ENCODE data around the gene NCOA1.

NCOA1 gene

DNA sequence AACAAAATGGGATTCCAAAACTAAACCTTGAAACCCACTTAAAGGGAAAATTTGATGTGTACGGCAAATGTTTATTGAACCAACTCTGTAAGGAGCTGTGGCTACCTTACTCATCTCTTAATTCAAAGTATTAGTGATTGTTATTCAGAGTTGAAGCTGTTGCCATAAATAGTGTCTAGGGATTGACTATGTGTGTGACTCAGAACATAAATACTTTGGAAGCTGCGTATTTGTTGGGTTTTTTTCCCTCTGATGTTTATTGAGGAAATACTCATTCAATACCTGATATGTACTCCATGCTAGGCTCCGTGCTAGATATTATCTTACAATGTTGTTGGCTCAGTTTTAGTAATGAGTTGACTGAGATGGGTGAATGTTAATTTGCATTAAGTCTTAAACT is 211.7 kb downstream of the NCOA1 start:
- no peak overlapping the region for H3K27ac ChIP-seq (ENCODE audit: insufficient read depth in 1 of 2, low read depth in 1 of 2, low read length in 2 of 2, poor library complexity in 1 of 2, severe bottlenecking in 2 of 2)
- CTCF ChIA-PET: no interaction called here

DNA sequence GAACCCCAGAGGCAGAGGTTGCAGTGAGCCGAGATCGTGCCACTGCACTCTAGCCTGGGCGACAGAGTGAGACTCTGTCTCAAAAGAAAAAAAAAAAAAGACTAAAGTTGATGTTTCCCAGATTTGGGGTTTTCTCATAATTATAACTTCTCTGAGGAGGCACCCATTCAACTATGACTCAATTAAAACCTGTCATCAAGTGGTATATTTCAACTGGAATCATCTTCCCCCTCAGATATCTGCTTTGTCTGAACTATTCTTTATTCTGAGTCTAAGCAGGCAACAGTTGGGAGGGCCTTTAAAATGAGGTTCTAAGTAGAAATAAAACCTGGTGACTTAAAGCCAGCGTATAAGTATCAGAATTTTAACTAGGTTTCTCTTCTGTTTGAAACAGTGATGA is 213.6 kb downstream of the NCOA1 start:
- WGBS (ENCODE audit: insufficient coverage): 80% methylated on average over 2 of the region's 4 CpGs
- CTCF ChIA-PET: interaction anchor here (0.5 kb wide), 1 partner anchor 297 kb away, joined by 3 read pairs; no protein-coding TSS in a partner anchor
- no peaks in the 10 kb centered on the region for H3K4me1 ChIP-seq (ENCODE audit: control extremely low read depth in 1 of 4, control insufficient read depth in 4 of 4, insufficient read depth in 4 of 4, low read length in 3 of 4)
- no peaks in the 10 kb centered on the region for H3K27me3 ChIP-seq (replicated peaks in 2 of 5; ENCODE audit: control insufficient read depth in 4 of 5, insufficient read depth in 5 of 5, low read length in 4 of 5)
- POLR2A ChIA-PET: no interaction called here
- no peak overlapping the region for H3K27ac ChIP-seq (ENCODE audit: insufficient read depth in 1 of 2, low read depth in 1 of 2, low read length in 2 of 2, poor library complexity in 1 of 2, severe bottlenecking in 2 of 2)
- no peak overlapping the region for H3K4me3 ChIP-seq (ENCODE audit: control insufficient read depth in 1 of 7, extremely low read depth in 1 of 7, insufficient read depth in 4 of 7, low read depth in 2 of 7, low read length in 6 of 7)
- DNase-seq: no peak
- H3K9me3 ChIP-seq (ENCODE audit: control extremely low read depth in 1 of 5, control insufficient read depth in 4 of 5, insufficient read depth in 2 of 5, low read depth in 1 of 5, low read length in 4 of 5): no peaks in the 10 kb centered on the region
- peaks cover 8 to 20% (median 17%) of the 10 kb centered on the region in 4 experiments for H3K36me3 ChIP-seq (ENCODE audit: control insufficient read depth in 4 of 4, insufficient read depth in 4 of 4, low read length in 3 of 4)

More for the DNA sequence above, 211.7 kb downstream of the NCOA1 start:
- DNase-seq: no peak
- peaks cover 12 to 17% (median 14%) of the 10 kb centered on the region in 4 experiments for H3K36me3 ChIP-seq (ENCODE audit: control insufficient read depth in 4 of 4, insufficient read depth in 4 of 4, low read length in 3 of 4)
- WGBS (ENCODE audit: insufficient coverage): 100% methylated on average over 2 of the region's 3 CpGs
- POLR2A ChIA-PET: no interaction called here
- H3K4me3 ChIP-seq (ENCODE audit: control insufficient read depth in 1 of 7, extremely low read depth in 1 of 7, insufficient read depth in 4 of 7, low read depth in 2 of 7, low read length in 6 of 7): no peak overlapping the region
- no peaks in the 10 kb centered on the region for H3K9me3 ChIP-seq (ENCODE audit: control extremely low read depth in 1 of 5, control insufficient read depth in 4 of 5, insufficient read depth in 2 of 5, low read depth in 1 of 5, low read length in 4 of 5)
- no peaks in the 10 kb centered on the region for H3K27me3 ChIP-seq (replicated peaks in 2 of 5; ENCODE audit: control insufficient read depth in 4 of 5, insufficient read depth in 5 of 5, low read length in 4 of 5)
- H3K4me1 ChIP-seq (ENCODE audit: control extremely low read depth in 1 of 4, control insufficient read depth in 4 of 4, insufficient read depth in 4 of 4, low read length in 3 of 4): no peaks in the 10 kb centered on the region

DNA sequence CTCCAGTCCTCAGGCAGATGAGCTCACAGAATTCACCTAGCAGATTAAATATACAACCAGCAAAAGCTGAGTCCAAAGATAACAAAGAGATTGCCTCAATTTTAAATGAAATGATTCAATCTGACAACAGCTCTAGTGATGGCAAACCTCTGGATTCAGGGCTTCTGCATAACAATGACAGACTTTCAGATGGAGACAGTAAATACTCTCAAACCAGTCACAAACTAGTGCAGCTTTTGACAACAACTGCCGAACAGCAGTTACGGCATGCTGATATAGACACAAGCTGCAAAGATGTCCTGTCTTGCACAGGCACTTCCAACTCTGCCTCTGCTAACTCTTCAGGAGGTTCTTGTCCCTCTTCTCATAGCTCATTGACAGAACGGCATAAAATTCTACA is 216.1 kb downstream of the NCOA1 start:
- CTCF ChIA-PET: interaction anchor here (0.5 to 0.9 kb wide), 2 partner anchors 24 to 654 kb away, joined by 3 read pairs; no protein-coding TSS in a partner anchor
- WGBS (ENCODE audit: insufficient coverage): 100% methylated on average over 3 of the region's 3 CpGs
- POLR2A ChIA-PET: no interaction called here

DNA sequence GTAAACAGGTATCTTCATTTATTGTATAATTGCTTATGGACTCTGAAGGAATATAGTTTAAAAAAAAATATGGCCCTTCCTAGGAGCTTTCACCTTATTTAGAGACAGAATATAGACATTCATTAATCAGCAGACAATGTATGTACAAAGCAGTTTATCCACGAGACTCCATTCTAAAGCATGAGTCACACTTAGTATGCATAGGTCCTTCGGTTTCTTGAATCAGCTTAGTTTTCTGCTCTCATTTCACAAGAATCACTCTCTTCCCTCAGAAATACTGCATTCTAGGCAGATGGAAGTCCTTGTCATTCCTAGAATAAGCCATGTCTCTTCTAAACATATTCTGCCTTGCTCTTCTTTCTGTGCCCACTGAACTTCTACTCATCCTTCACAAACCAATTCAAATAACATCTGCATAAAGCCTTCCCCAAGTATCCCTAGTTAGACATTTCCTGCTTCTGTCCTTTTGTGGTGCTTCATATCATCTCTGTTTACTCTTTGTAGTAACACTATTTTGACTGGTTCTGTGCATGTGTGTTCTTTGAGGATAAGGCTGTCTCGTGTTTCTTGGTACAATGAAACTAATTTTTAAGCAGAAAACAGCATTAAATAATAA is 217.6 kb downstream of the NCOA1 start:
- CTCF ChIA-PET: no interaction called here
- no peak overlapping the region for H3K4me3 ChIP-seq (ENCODE audit: control insufficient read depth in 1 of 7, extremely low read depth in 1 of 7, insufficient read depth in 4 of 7, low read depth in 2 of 7, low read length in 6 of 7)
- 100% methylated on average over 1 of the region's 3 CpGs for WGBS (ENCODE audit: insufficient coverage)
- no peak for DNase-seq
- H3K27ac ChIP-seq (ENCODE audit: insufficient read depth in 1 of 2, low read depth in 1 of 2, low read length in 2 of 2, poor library complexity in 1 of 2, severe bottlenecking in 2 of 2): no peak overlapping the region
- H3K4me1 ChIP-seq (ENCODE audit: control extremely low read depth in 1 of 4, control insufficient read depth in 4 of 4, insufficient read depth in 4 of 4, low read length in 3 of 4): no peaks in the 10 kb centered on the region
- peaks cover 18 to 43% (median 31%) of the 10 kb centered on the region in 4 experiments for H3K36me3 ChIP-seq (ENCODE audit: control insufficient read depth in 4 of 4, insufficient read depth in 4 of 4, low read length in 3 of 4)
- no peaks in the 10 kb centered on the region for H3K9me3 ChIP-seq (ENCODE audit: control extremely low read depth in 1 of 5, control insufficient read depth in 4 of 5, insufficient read depth in 2 of 5, low read depth in 1 of 5, low read length in 4 of 5)
- no peaks in the 10 kb centered on the region for H3K27me3 ChIP-seq (replicated peaks in 2 of 5; ENCODE audit: control insufficient read depth in 4 of 5, insufficient read depth in 5 of 5, low read length in 4 of 5)
- POLR2A ChIA-PET: no interaction called here

More for the DNA sequence above, 216.1 kb downstream of the NCOA1 start:
- DNase-seq: no peak
- no peak overlapping the region for H3K27ac ChIP-seq (ENCODE audit: insufficient read depth in 1 of 2, low read depth in 1 of 2, low read length in 2 of 2, poor library complexity in 1 of 2, severe bottlenecking in 2 of 2)
- H3K36me3 ChIP-seq (ENCODE audit: control insufficient read depth in 4 of 4, insufficient read depth in 4 of 4, low read length in 3 of 4): peaks cover 18 to 33% (median 25%) of the 10 kb centered on the region in 4 experiments
- no peaks in the 10 kb centered on the region for H3K4me1 ChIP-seq (ENCODE audit: control extremely low read depth in 1 of 4, control insufficient read depth in 4 of 4, insufficient read depth in 4 of 4, low read length in 3 of 4)
- H3K27me3 ChIP-seq (replicated peaks in 2 of 5; ENCODE audit: control insufficient read depth in 4 of 5, insufficient read depth in 5 of 5, low read length in 4 of 5): no peaks in the 10 kb centered on the region
- H3K9me3 ChIP-seq (ENCODE audit: control extremely low read depth in 1 of 5, control insufficient read depth in 4 of 5, insufficient read depth in 2 of 5, low read depth in 1 of 5, low read length in 4 of 5): no peaks in the 10 kb centered on the region
- no peak overlapping the region for H3K4me3 ChIP-seq (ENCODE audit: control insufficient read depth in 1 of 7, extremely low read depth in 1 of 7, insufficient read depth in 4 of 7, low read depth in 2 of 7, low read length in 6 of 7)

DNA sequence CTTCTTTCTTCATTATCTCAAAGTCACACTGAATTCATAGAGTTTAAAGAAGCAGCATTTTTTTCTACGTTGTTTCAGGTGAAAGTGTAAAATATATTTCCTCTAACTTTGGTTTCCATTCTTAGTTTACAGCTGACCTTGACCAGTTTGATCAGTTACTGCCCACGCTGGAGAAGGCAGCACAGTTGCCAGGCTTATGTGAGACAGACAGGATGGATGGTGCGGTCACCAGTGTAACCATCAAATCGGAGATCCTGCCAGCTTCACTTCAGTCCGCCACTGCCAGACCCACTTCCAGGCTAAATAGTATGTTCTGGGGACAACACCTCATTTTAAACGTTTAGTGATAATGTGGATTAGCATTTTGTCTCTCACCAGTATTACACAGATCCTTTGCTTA is 219.8 kb downstream of the NCOA1 start:
- H3K27ac ChIP-seq (ENCODE audit: insufficient read depth in 1 of 2, low read depth in 1 of 2, low read length in 2 of 2, poor library complexity in 1 of 2, severe bottlenecking in 2 of 2): no peak overlapping the region
- peaks cover 18 to 47% (median 33%) of the 10 kb centered on the region in 4 experiments for H3K36me3 ChIP-seq (ENCODE audit: control insufficient read depth in 4 of 4, insufficient read depth in 4 of 4, low read length in 3 of 4)
- H3K9me3 ChIP-seq (ENCODE audit: control extremely low read depth in 1 of 5, control insufficient read depth in 4 of 5, insufficient read depth in 2 of 5, low read depth in 1 of 5, low read length in 4 of 5): no peaks in the 10 kb centered on the region
- no peak overlapping the region for H3K4me3 ChIP-seq (ENCODE audit: control insufficient read depth in 1 of 7, extremely low read depth in 1 of 7, insufficient read depth in 4 of 7, low read depth in 2 of 7, low read length in 6 of 7)
- no peaks in the 10 kb centered on the region for H3K4me1 ChIP-seq (ENCODE audit: control extremely low read depth in 1 of 4, control insufficient read depth in 4 of 4, insufficient read depth in 4 of 4, low read length in 3 of 4)
- WGBS (ENCODE audit: insufficient coverage): 100% methylated on average over 4 of the region's 6 CpGs
- no peaks in the 10 kb centered on the region for H3K27me3 ChIP-seq (replicated peaks in 2 of 5; ENCODE audit: control insufficient read depth in 4 of 5, insufficient read depth in 5 of 5, low read length in 4 of 5)
- ChIA-PET CTCF (interaction anchor here (0.9 kb wide), 1 partner anchor 119 kb away, joined by 3 read pairs; no protein-coding TSS in a partner anchor), POLR2A (interaction anchor here (0.6 kb wide), 1 partner anchor 51 kb away, joined by 3 read pairs; no protein-coding TSS in a partner anchor)
- DNase-seq: no peak

DNA sequence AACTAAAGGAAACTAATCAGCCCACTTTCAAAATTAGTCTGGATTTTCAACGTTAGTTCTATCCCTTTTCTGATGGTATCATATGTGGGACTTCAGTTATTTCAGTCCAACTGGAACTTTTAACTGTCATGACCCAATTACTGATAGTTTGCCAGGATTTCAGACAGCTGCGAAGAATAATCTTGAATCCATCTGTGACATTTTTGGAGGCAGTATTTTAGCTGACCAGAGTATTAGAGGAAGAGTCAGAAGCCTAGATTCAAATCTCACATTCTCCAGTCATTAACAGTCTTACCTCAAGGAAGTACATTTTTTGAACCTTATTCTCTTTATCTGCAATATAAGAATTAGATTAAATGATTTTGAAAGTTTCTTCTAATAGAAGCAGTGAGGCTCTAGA is 220.8 kb downstream of the NCOA1 start:
- POLR2A ChIA-PET: no interaction called here
- CTCF ChIA-PET: no interaction called here
- no peaks in the 10 kb centered on the region for H3K4me1 ChIP-seq (ENCODE audit: control extremely low read depth in 1 of 4, control insufficient read depth in 4 of 4, insufficient read depth in 4 of 4, low read length in 3 of 4)
- WGBS (ENCODE audit: insufficient coverage): 100% methylated on average over 1 of the region's 2 CpGs
- no peak overlapping the region for H3K4me3 ChIP-seq (ENCODE audit: control insufficient read depth in 1 of 7, extremely low read depth in 1 of 7, insufficient read depth in 4 of 7, low read depth in 2 of 7, low read length in 6 of 7)
- peaks cover 16 to 50% (median 29%) of the 10 kb centered on the region in 4 experiments for H3K36me3 ChIP-seq (ENCODE audit: control insufficient read depth in 4 of 4, insufficient read depth in 4 of 4, low read length in 3 of 4)
- no peaks in the 10 kb centered on the region for H3K9me3 ChIP-seq (ENCODE audit: control extremely low read depth in 1 of 5, control insufficient read depth in 4 of 5, insufficient read depth in 2 of 5, low read depth in 1 of 5, low read length in 4 of 5)
- H3K27me3 ChIP-seq (replicated peaks in 2 of 5; ENCODE audit: control insufficient read depth in 4 of 5, insufficient read depth in 5 of 5, low read length in 4 of 5): no peaks in the 10 kb centered on the region
- DNase-seq: no peak
- H3K27ac ChIP-seq (ENCODE audit: insufficient read depth in 1 of 2, low read depth in 1 of 2, low read length in 2 of 2, poor library complexity in 1 of 2, severe bottlenecking in 2 of 2): no peak overlapping the region

DNA sequence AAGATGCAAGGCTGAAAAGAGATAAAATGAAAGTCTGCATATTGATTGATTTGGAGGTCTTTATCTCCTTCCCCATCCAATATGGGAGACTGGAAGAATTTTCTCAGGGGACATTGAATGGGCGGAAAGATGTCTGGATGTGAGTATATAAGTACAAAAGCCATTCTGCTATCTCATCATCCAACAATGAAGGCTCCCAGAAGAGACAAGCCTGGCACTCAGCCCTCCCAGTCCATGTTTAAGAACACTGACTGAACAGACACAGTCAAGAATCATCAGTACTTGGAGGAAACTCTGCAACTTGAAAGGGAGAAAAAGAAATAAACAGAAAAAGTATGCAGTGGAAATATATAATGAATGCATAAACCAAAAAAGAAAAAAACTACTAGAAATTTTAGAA is 221.2 kb downstream of the NCOA1 start:
- ChIA-PET POLR2A (no interaction called here), CTCF (interaction anchor here (1.3 kb wide), 1 partner anchor 30 kb away, joined by 3 read pairs; no protein-coding TSS in a partner anchor)
- no CpG with 5 or more reads among the region's 1 CpG for WGBS (ENCODE audit: insufficient coverage)

More for the DNA sequence above, 221.2 kb downstream of the NCOA1 start:
- no peak for DNase-seq
- no peak overlapping the region for H3K4me3 ChIP-seq (ENCODE audit: control insufficient read depth in 1 of 7, extremely low read depth in 1 of 7, insufficient read depth in 4 of 7, low read depth in 2 of 7, low read length in 6 of 7)
- H3K27ac ChIP-seq (ENCODE audit: insufficient read depth in 1 of 2, low read depth in 1 of 2, low read length in 2 of 2, poor library complexity in 1 of 2, severe bottlenecking in 2 of 2): no peak overlapping the region
- H3K4me1 ChIP-seq (ENCODE audit: control extremely low read depth in 1 of 4, control insufficient read depth in 4 of 4, insufficient read depth in 4 of 4, low read length in 3 of 4): no peaks in the 10 kb centered on the region
- no peaks in the 10 kb centered on the region for H3K27me3 ChIP-seq (replicated peaks in 2 of 5; ENCODE audit: control insufficient read depth in 4 of 5, insufficient read depth in 5 of 5, low read length in 4 of 5)
- peaks cover 15 to 54% (median 24%) of the 10 kb centered on the region in 4 experiments for H3K36me3 ChIP-seq (ENCODE audit: control insufficient read depth in 4 of 4, insufficient read depth in 4 of 4, low read length in 3 of 4)
- no peaks in the 10 kb centered on the region for H3K9me3 ChIP-seq (ENCODE audit: control extremely low read depth in 1 of 5, control insufficient read depth in 4 of 5, insufficient read depth in 2 of 5, low read depth in 1 of 5, low read length in 4 of 5)

All from common myeloid progenitor, CD34-positive (primary cell).